GM12873 (cell line): Measurements from ENCODE around the gene BCAS3.

Experiments
- TF ChIP-seq, protein P1 (sequence below): IDR thresholded peaks from 2 replicates; pipeline ENCODE4 v1.5.1; 2012; ENCODE audit warnings: low read depth, mild to moderate bottlenecking, moderate library complexity, low read length, control low read depth; ENCODE audit not compliant: insufficient read depth; ENCODE audit errors: missing control alignments

The BCAS3 gene

DNA sequence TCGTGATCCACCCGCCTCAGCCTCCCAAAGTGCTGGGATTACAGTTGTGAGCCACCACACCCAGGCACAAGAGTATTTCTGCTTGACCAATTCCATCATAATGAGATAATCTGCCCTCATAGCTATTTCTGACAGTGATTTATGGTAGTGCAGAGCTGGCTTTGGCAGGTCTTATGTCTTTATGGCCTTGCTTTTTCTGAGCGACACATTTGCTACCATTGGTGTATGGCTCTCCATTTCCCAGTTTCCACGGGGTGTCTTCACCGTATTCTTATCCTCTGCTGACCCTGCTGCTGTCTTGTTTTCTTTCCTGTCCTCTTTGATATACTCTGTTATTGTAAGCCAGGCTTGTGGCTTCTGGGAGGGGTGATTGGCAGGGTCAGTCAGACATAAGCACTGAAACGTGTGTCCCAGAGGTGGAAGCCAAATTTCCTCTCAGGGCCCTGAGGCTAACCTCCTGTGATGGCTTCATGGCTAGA, 560.8 kb downstream of the BCAS3 start:
- TF ChIP-seq, protein P1, sequence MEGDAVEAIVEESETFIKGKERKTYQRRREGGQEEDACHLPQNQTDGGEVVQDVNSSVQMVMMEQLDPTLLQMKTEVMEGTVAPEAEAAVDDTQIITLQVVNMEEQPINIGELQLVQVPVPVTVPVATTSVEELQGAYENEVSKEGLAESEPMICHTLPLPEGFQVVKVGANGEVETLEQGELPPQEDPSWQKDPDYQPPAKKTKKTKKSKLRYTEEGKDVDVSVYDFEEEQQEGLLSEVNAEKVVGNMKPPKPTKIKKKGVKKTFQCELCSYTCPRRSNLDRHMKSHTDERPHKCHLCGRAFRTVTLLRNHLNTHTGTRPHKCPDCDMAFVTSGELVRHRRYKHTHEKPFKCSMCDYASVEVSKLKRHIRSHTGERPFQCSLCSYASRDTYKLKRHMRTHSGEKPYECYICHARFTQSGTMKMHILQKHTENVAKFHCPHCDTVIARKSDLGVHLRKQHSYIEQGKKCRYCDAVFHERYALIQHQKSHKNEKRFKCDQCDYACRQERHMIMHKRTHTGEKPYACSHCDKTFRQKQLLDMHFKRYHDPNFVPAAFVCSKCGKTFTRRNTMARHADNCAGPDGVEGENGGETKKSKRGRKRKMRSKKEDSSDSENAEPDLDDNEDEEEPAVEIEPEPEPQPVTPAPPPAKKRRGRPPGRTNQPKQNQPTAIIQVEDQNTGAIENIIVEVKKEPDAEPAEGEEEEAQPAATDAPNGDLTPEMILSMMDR: no peak

DNA sequence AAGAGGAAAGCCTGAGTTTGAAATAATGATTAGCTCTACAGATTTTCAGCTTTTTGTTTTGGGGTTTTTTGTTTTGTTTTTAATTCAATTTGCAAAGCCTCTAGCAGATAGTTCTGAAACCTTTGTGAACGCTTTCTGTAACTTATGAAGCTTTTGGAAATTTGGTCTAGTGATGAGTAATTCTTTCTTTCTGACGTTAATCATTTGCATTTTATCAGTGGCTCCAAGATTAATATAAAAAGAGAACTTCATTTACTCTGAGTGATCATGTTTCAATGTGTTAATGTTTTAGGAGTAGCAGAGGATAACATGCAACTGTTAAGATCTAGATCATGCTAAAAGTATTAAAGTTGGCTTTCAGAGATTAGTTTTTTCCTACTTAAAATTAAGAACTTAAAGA, 561.7 kb downstream of the BCAS3 start:
- TF ChIP-seq, protein P1: no peak

DNA sequence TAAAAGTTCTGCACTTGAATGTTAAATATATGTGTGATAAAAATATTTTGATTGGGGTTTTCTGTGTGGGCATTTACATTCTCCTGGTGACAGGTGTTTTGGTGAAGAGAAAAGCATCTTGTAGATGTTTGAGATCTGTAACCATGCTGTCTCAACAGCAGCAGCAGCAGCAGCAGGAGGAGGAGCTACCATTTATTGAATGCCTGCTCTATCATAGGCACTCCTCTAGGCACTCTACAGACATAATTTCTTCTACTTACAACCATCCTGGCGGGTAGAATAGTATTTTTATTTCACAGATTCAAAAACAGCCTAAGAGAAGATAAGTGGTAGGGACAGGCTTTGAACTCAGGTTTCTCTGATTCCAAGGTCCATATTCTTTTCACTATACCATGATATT, 562.3 kb downstream of the BCAS3 start:
- TF ChIP-seq, protein P1: no peak

DNA sequence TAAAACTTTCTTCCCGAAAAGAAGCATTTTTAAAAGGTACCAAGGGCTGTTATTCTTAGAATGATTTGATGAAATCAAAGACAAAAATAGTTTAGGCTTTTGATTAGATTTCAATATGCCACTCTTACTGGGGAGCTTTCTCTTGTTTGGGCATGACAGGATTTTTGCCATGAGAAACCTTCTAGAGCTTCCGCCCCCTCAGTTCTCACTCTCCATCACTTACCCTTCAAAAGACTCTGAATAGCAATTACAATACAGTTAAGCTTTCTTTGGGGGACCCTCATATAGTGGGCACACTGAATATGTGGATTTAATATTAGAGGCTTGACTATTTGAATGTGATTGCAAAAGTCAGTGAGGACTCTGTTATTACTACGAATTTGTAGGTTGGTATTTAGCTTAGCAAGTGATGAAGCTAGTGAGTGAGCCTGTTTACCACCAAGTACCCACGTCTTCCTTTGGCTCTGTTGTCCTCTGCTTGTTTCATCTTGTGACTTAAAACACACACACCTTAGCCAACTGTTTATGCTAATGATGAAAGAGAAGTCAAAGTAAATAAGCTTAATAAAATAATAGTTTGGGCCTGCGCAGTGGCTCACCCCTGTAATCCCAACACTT, 563.3 kb downstream of the BCAS3 start:
- TF ChIP-seq, protein P1: no peak

DNA sequence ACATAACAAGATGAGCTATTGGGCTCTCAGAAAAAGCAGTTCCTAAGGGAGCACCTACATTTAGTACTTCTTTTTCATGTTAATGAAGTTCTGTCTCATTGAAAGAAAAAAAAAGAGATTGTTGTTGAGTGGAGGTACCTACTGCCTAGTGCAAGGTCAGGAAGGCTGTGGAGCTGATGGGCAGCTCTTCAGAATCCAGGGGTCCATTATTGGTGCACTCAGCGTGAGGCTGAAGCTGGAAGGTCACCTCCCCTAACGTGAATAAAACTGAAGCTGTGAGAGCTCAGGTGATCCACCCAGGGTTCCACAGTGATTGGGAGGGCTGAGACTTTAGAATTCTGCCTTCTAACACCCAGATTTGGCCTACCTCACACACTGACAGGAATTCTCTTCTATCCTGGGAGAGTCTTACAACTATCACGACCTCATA, 568.1 kb downstream of the BCAS3 start:
- TF ChIP-seq, protein P1: no peak

DNA sequence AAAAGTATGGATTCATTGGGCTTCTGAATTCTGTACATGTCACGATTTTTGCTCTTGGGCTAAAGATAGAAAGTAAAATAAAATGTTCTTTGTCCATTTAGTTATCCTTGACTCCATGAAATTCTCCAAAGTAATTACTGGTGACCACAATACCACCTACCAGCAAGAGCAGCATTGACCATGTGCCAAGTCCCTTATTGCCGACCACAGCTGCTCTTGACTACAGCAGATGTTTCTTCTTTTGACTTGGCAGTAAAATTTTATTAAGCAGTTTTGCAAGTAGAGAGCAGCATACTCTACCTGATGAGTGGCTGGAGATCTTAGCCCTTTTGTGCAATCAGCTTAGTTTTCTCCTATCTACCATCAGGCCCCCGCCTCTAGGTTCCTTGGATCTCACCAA, 569.8 kb downstream of the BCAS3 start:
- TF ChIP-seq, protein P1: no peak

DNA sequence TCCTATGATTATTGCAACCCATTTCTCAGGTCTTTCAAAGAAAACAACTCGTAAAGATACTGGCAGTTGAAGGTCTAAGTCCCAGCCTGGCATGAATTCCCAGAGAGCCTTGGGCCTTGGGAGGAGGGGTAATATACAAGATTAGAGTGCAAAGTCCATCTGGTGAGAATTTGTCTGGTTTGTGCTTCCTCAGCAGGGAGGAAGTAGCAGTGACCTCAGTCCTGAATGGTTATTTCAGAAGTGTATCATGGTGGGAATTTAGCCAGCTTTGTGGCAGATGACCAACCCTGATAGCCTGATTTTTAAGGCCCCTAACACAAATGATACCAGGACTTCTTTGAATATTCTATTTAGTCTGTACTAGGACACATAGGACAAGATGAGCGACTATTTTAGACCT, 570.7 kb downstream of the BCAS3 start:
- TF ChIP-seq, protein P1: no peak
